Heart left ventricle (tissue), 16 donors: ENCODE results near the gene SAP30BP. TPM values are rescaled to one million over a fixed set of nuclear protein-coding genes. Genes with fewer than 3 reads are reported as not detected.

Source experiments
- ATAC-seq, 4 donors: fragments of 200-7000 bp; cut with Tn5 transposase; one replicate each; pipeline ENCODE4 v1.9.1; 2020 to 2022; ENCODE audit warnings: moderate library complexity in 4 of 4, mild to moderate bottlenecking in 3 of 4, moderate number of reproducible peaks in 1 of 4
- DNase-seq, 5 donors: peaks; one replicate each; pipeline ENCODE4 v3.0.0-alpha.2; 2020
- H3K27ac ChIP-seq, 12 donors: fragments of 200-600 bp; sonication (generic) in 4 of 12; one replicate each; pipeline versions ENCODE4 v1.5.0 to v1.8.0; 2016 to 2022; ENCODE audit warnings: mild to moderate bottlenecking in 2 of 12
- H3K27me3 ChIP-seq, 9 donors: fragments of 200-600 bp; sonication (generic) in 2 of 9; one replicate each; pipeline versions ENCODE4 v1.5.1 to v1.8.0; 2016 to 2022; ENCODE audit warnings: mild to moderate bottlenecking in 3 of 9
- H3K36me3 ChIP-seq, 9 donors: fragments of 200-600 bp; sonication (generic) in 2 of 9; one replicate each; pipeline versions ENCODE4 v1.5.0 to v1.8.0; 2018 to 2022; ENCODE audit warnings: mild to moderate bottlenecking in 2 of 9
- H3K4me1 ChIP-seq, 12 donors: fragments of 200-600 bp; sonication (generic) in 4 of 12; one replicate each; pipeline versions ENCODE4 v1.5.0 to v1.8.0; 2016 to 2022; ENCODE audit warnings: mild to moderate bottlenecking in 3 of 12
- H3K4me3 ChIP-seq, 12 donors: fragments of 200-600 bp; sonication (generic) in 4 of 12; one replicate each; pipeline versions ENCODE4 v1.5.0 to v1.8.0; 2017 to 2022; ENCODE audit warnings: mild to moderate bottlenecking in 9 of 12, moderate library complexity in 4 of 12
- H3K9me3 ChIP-seq, 12 donors: fragments of 200-600 bp; sonication (generic) in 4 of 12; one replicate each; pipeline versions ENCODE4 v1.5.0 to v1.8.0; 2016 to 2022; ENCODE audit warnings: mild to moderate bottlenecking in 1 of 12
- CTCF ChIP-seq, 12 donors: fragments of 200-600 bp; sonication (generic) in 4 of 12; IDR thresholded peaks; one replicate each; pipeline versions ENCODE4 v1.5.0 to v1.8.0; 2018 to 2022; ENCODE audit warnings: antibody characterized with exemption in 12 of 12, mild to moderate bottlenecking in 5 of 12
- POLR2A ChIP-seq, 2 donors: fragments of 450-650 bp; IDR thresholded peaks; one replicate each; pipeline ENCODE4 v1.6.1; 2017; ENCODE audit warnings: antibody characterized with exemption in 2 of 2, mild to moderate bottlenecking in 2 of 2, moderate library complexity in 2 of 2
- WGBS, 4 donors: extraction: QIAGEN DNeasy Blood & Tissue Kit in 2 of 4; methylation state at CpG; one replicate each; pipeline versions ENCODE4 v1.1.5 to v1.1.7; 2013 to 2018; 5-methylcytosine and 5-hydroxymethylcytosine counted together
- intact Hi-C, 10 donors: fragments of 100-400 bp; cut with DNase I; formaldehyde crosslinking; loops; one replicate each; pipeline versions ENCODE4 v1.11.1 to v1.14.2; 2022
- polyA plus RNA-seq, 2 donors: library from polyadenylated mRNA; stranded (reverse); fragments of 200-250 nt; gene quantifications; one replicate each; pipeline ENCODE4 v1.2.3, GENCODE V29; 2013
- total RNA-seq, 9 donors: library from RNA; depleted of rRNA in 2 of 9; stranded (reverse); fragments of >200 nt in 2 of 9; fragmentation: NEBNext Ultra II Directional in 3 of 9; extraction: Animal tissue kit (Norgen Biotek cat#: 25700) in 3 of 9; gene quantifications; one replicate each; pipeline versions ENCODE4 v1.1.0 to v1.2.4, GENCODE V29; 2016 to 2023
- donor health status: ischemic (EF 13 %, LVEDD 7.1; RV severe dilation, severe dysfunction).
- donor health status: healthy with polysubstance abuse.
- donor health status: DM: no; HTN: yes; CAD: no.
- donor health status: DM: no; HTN: no; CAD: no.
- donor health status: ischemic (EF 25% LVEDD 6.9; RV normal size, moderate dysfunction).
- donor health status: ischemic (EF 25% LVEDD 5.7; RV mildly dilated, moderate dysfunction).
- donor health status: healthy.
- donor health status: DM: yes; HTN: yes; CAD: no.
- donor health status: ischemic (EF 35%, LVEDD 5.7; RV mildly dilated, moderate dysfunction).
- donor health status: nonischemic (EF 11% LVEDD 7.7; RV severe dilation, severe dysfunction).
- donor health status: DM: yes; HTN: yes; CAD: no.
- donor health status: PGD.
- donor health status: ischemic (EF 29% LVEDD 5.4; RV normal size, mild dysfunction).
- donor health status: nonischemic (EF 23%, LVEDD 6.1; RV moderate dilation, normal function).

Gene SAP30BP
- total and polyA plus RNA-seq, 11 donors, result 40.9 to 121 (median 54.6) TPM

GRCh38 chr17:75695141-75695829, 28.1 kb downstream of the SAP30BP start:
- H3K9me3 ChIP-seq, result no peaks in the 10 kb centered on the region
- intact Hi-C loops, result no loop called here
- H3K36me3 ChIP-seq, result peaks cover 0 to 78% (median 33%) of the 10 kb centered on the region in 9 donors
- H3K27me3 ChIP-seq, result no peaks in the 10 kb centered on the region
- ATAC-seq (no peak), DNase-seq (no peak)
- H3K4me3 ChIP-seq, result no peak overlapping the region
- peaks cover 12 to 93% (median 65%) of the 10 kb centered on the region in 12 donors for H3K4me1 ChIP-seq
- TF ChIP-seq POLR2A (IDR thresholded peaks at IDR 0.05) (no peak), CTCF (IDR thresholded peaks at IDR 0.05) (no peak)
- WGBS, 4 donors, result 69 to 78% (median 73%) methylated on average over 7 of the region's 7 CpGs
- peak overlapping the region; percentile 26 to 97 (median 85) for H3K27ac ChIP-seq

GRCh38 chr17:75695830-75696271, 28.7 kb downstream of the SAP30BP start:
- H3K27me3 ChIP-seq, result no peaks in the 10 kb centered on the region
- peak overlapping the region; percentile 19 to 97 (median 85) for H3K27ac ChIP-seq
- H3K4me1 ChIP-seq, result peaks cover 12 to 98% (median 67%) of the 10 kb centered on the region in 12 donors
- no peak overlapping the region for H3K4me3 ChIP-seq
- TF ChIP-seq CTCF (IDR thresholded peaks at IDR 0.05), result no peak
- no peak for TF ChIP-seq POLR2A (IDR thresholded peaks at IDR 0.05)
- WGBS, 4 donors, result 42 to 79% (median 59%) methylated on average over 4 to 12 of the region's 12 CpGs
- peak in 4 of 5 donors; percentile 50 to 82 (median 76) for DNase-seq
- intact Hi-C loops, result no loop called here
- H3K36me3 ChIP-seq, result peaks cover 0 to 80% (median 35%) of the 10 kb centered on the region in 9 donors
- ATAC-seq, result peak; percentile 42 to 65 (median 50)
- H3K9me3 ChIP-seq, result no peaks in the 10 kb centered on the region

GRCh38 chr17:75697651-75698291, 30.6 kb downstream of the SAP30BP start:
- H3K36me3 ChIP-seq, result peaks cover 0 to 84% (median 48%) of the 10 kb centered on the region in 9 donors
- peaks cover 12 to 91% (median 74%) of the 10 kb centered on the region in 12 donors for H3K4me1 ChIP-seq
- no peak overlapping the region for H3K4me3 ChIP-seq
- WGBS, 4 donors, result 65 to 72% (median 69%) methylated on average over 10 of the region's 10 CpGs
- ATAC-seq, result peak in 1 of 4 donors; percentile 11
- DNase-seq, result peak in 1 of 5 donors; percentile 40
- TF ChIP-seq POLR2A (IDR thresholded peaks at IDR 0.05), result no peak
- no peak for TF ChIP-seq CTCF (IDR thresholded peaks at IDR 0.05)
- H3K27me3 ChIP-seq, result no peaks in the 10 kb centered on the region
- intact Hi-C loops, result no loop called here
- peak overlapping the region; percentile 13 to 97 (median 85) for H3K27ac ChIP-seq
- no peaks in the 10 kb centered on the region for H3K9me3 ChIP-seq

GRCh38 chr17:75698659-75699058, 31.5 kb downstream of the SAP30BP start:
- Histone ChIP-seq H3K27me3 (no peaks in the 10 kb centered on the region), H3K36me3 (peaks cover 0 to 84% (median 57%) of the 10 kb centered on the region in 9 donors), H3K4me3 (no peak overlapping the region), H3K4me1 (peaks cover 12 to 82% (median 66%) of the 10 kb centered on the region in 12 donors), H3K9me3 (no peaks in the 10 kb centered on the region), H3K27ac (peak overlapping the region in 7 of 12 donors; percentile 68 to 95 (median 83))
- intact Hi-C loops, result no loop called here
- no peak for TF ChIP-seq POLR2A (IDR thresholded peaks at IDR 0.05)
- no peak for TF ChIP-seq CTCF (IDR thresholded peaks at IDR 0.05)
- WGBS, 4 donors, result 90 to 99% (median 96%) methylated on average over 3 of the region's 3 CpGs
- peak in 1 of 5 donors; percentile 0 for DNase-seq
- no peak for ATAC-seq
